HG03108 (cell line): Measurements from ENCODE around the gene CIAO1.
"Not testable (repeated sequence)": the region's sequence is repeated elsewhere in the genome, so short reads cannot be mapped to it uniquely, and the experiment has no call there.

Source experiments
- ATAC-seq: cut with Tn5 transposase; IDR thresholded peaks from one replicate; pipeline ENCODE4 v1.9.1; 2021; ENCODE audit warnings: moderate library complexity; ENCODE audit not compliant: unreplicated experiment

CIAO1 gene

GRCh38 chr2:96265840-96266679 lies at the start of gene CIAO1, which contains the start of gene TMEM127:
Gene CIAO1 (plus strand): TSS chr2:96266225. CDS start chr2:96266351, 126 bp downstream.
Gene TMEM127 (minus strand): TSS chr2:96265997. CDS start chr2:96265381, 616 bp downstream.
- ATAC-seq = peak; percentile 93

GRCh38 chr2:96218508-96219131 lies 47.4 kb upstream of the CIAO1 start:
- no peak for ATAC-seq

- ATAC-seq = not testable (repeated sequence)
These were observed 46.1 kb upstream of the CIAO1 start for GRCh38 chr2:96219959-96220358.

DNA sequence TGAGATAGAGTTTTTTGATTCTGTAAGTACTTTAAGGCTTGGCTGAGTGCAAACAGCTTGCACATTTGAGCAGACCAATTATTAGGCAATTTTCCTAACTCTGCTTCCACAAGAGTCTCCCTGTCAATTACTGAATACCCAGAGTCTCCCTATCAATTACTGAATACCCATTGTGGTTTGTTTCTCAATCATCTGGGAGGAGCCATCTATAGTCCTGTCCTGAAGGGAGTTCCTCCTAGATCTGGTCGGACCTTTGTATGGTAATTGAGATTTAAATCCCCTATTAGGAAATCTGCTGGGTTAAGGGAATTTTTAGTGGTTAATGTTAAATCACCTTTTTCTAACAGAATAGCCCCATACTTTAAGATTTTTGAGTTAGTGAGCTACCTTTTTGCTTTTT lies 44.9 kb upstream of the CIAO1 start:
- not testable (repeated sequence) for ATAC-seq

GRCh38 chr2:96225016-96225533 lies 41.0 kb upstream of the CIAO1 start:
- ATAC-seq = peak; percentile 74

DNA sequence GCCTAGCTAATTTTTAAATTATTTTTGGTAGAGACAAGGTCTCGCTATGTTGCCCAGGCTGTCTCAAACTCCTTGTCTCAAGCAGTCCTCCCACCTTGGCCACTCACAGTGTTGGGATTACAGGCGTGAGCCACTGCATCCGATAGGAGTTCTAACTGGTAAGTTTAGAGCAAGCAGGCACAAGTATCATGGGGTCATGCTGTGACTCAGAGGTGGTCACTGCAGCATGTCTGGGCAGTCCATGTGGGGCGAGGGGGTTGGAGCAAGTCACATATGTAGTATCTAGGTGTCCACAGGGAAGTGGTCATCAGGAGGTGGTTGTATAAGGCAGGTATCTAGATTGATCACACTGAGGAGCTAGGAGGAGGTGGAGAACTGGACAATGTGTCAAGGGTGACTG lies 34.7 kb upstream of the CIAO1 start:
- no peak for ATAC-seq

GRCh38 chr2:96233436-96233835 lies 32.6 kb upstream of the CIAO1 start:
- ATAC-seq = no peak

- peak; percentile 89 for ATAC-seq
These were observed 32.1 kb upstream of the CIAO1 start for GRCh38 chr2:96233880-96234316.

- no peak for ATAC-seq
These were observed 29.1 kb upstream of the CIAO1 start for GRCh38 chr2:96236882-96237281.

DNA sequence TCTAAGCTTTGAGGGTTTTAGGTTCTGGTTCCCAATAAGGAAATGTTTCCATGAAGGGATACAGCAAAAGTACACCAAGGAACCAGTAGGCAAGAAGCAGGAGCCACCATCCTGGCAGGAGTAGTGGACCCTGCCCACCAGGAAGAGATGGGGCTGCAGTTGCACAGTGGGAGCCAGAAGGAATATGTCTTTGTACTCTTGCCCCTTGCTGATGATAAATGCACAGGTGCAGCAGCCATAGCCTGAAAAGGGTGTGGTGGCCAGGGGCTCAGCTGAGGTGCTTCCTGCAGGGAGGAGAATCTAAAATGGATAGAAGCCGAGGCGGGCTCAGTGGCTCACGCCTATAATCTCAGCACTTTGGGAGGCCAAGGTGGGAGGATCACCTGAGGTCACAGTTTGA lies 27.8 kb upstream of the CIAO1 start:
- no peak for ATAC-seq

DNA sequence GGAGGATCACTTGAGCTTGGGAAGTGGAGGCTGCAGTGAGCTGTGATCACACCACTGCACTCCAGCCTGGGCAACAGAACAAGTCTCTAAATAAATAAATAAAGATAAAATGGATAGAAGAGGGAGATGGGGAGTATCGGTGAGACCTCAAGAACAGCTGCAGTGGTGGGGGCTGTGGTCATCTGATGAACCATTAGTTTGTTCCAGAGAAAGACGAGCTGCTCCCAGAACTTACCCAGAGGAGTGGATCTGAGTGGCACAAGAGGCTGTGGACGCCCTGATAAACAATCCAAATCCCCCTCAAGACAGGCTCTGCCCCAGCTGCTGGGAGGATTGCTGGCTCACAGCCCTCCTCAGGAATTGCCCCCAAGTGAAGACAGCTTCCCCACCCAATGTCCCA lies 26.9 kb upstream of the CIAO1 start:
- ATAC-seq = no peak

DNA sequence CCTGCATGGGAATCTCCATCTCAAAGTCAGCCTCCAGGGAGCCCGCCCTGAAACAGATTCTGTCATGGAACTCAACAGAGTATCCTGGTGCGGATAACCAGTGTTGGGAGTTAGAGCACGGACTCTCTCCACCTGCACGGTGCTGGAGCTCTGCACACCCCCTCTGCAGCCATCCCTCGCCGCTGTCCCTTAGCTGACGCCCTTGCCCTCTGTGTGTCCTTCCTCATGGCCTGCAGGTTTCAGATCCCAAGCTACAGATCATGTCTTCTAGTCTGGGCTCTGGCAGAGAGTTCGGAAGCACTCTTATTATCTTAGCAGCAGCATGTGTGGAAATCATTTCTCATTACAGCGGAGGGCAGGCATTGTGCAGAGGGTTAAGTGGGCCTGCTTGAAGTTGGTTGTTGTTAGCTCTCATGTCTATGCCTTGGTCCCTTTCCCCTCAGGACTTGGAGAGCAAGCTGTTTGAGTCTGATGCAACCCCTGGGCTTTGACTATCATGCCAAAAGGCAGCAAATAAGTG lies 26.2 kb upstream of the CIAO1 start:
- no peak for ATAC-seq

DNA sequence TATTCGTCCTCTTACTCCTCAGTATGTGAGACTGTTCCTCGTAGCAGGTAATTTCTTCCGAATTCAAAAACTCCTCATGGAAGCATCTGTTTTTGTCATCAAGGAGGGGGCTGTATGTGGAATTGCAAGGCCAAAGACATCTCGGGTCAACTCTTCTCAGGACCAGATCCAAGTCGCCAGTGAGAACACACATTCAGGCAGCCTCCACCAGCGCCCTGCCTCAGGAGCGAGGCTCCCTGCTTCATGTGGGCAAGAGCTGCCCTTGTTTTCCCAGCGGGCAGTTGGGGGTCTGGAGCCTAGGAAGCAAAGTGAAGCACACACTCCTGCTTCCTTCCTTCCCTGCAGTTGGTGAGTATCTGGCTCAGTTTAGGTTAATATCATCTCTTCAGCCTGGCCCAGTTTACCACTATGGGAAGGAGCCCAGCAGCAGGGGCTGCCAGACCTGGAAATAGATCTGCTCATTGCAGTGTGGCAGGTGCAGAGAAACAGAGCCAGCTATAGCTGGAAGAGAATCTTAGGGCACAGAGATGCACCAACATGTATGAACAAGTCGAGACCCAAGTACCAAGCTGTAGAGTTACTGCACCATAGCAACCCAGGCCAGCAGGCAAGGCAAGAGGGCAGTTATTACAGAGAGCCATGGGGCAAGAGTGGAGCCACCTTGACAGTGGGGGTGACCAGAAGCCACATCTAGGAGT lies 25.5 kb upstream of the CIAO1 start:
- no peak for ATAC-seq

DNA sequence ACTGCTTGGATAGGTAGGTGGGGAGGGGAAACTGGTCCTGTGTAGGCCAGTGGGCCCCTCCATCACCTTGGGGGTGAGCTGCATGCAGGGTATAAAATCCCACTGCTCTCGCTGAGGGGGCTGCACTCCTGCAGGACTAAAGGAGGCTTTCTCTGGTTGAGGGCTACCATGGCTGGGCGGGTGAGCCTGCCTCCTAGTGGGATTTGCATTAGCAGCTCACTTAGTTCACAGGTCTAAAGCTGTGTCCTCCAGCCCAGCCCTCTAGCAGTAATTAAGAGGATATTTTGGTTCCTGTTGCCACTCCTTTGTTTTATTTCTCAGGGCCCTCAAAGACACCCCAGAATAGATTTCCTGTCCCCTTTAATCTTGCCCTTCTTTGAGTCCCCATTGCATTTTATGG lies 24.8 kb upstream of the CIAO1 start:
- no peak for ATAC-seq

DNA sequence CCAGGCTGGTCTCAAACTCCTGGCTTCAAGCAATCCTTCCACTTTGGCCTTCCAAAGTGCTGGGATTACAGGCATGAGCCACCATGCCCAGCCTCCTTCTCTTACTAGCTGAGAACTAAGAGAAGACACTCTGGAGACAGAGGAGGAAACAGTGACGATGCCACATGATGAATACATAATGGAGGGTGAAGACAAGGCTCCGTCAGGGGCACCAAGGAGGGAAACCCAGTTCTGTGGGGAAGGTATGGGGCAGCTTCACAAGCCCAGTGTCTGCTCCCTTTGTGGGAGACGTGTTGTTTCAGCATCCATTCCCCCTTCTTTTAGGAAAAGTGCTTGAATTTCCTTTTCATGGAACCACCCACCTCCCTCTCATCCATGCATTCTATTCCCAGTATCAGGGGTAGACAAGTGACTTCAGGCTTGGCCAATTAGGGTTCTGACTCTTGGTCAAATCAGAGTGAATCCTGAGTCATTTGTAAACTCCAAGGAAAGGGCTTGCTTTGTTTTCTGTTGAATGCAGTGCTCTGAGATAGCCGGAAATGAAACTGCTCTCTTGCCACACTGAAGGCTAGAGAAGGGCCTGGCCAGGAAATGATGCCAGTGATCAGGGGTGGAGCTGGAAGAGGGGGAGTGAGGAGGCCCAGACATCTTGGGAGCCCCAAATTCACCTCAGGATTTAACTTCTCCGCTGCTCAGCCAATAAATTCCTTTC lies 24.0 kb upstream of the CIAO1 start:
- ATAC-seq = peak; percentile 93

DNA sequence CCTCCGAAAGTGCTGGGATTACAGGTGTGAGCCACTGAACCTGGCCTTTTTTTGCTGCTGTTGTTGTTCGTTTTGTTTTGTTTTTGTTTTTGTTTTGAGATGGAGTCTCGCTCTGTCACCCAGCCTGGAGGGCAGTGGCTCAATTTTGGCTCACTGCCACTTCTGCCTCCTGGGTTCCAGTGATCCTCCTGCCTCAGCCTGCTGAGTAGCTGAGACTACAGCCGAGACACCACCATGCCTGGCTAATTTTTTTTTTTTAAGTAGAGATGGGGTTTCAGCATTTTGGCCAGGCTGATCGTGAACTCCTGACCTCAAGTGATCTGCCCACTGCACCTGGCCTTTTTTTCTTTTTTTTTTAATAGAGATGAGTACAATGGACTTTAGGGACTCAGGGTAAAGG lies 22.2 kb upstream of the CIAO1 start:
- ATAC-seq = no peak

DNA sequence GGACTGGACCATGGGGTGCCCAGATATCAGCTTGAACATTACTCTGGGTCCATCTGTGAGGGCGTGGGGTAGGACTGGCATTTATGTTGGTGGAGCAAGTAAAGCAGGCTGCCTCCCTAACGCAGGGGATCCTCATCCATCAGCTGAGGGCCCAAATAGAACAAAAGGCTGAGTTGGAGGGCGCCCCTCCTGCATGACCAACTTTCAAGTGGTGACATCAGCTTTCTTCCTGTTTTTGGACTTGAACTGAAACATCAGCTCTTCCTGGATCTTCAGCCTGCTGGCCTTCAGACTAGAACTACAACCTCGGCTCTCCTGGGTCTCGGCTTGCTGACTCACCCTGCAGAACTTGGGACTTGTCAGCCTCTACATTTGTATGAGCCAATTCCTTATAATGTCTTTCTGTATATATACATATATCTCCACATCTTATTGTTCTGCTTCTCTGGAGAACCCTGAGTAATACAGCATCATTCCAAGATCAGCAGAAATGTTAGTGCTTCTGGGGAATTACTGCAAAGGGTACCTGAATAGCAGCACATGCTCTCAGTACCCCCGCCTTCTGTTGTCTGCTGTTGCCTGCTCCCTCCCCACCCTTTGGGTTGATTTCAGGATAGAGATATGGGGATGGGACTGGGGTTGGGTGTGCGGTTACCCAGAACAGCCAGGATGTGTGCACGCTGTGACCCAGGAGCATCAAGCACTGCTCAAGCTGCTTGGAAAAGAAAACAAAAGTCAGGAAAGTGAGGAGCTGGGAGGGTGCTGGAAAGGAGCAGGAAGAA lies 20.2 kb upstream of the CIAO1 start:
- no peak for ATAC-seq

GRCh38 chr2:96247009-96247408 lies 19.0 kb upstream of the CIAO1 start:
- ATAC-seq = no peak

- ATAC-seq = no peak
These were observed 18.1 kb upstream of the CIAO1 start for GRCh38 chr2:96247896-96248295.

GRCh38 chr2:96248624-96249023 lies 17.4 kb upstream of the CIAO1 start:
- no peak for ATAC-seq
